Nephron (organoid): ENCODE results near the gene RCC1.

ENCODE experiments used
- H3K27ac Mint-ChIP-seq, 3 experiments: 2 replicates each; pipeline ENCODE4 v1.8.0; 2020; ENCODE audit warnings: mixed read lengths in 3 of 3, mild to moderate bottlenecking in 2 of 3, moderate library complexity in 1 of 3
- H3K27me3 Mint-ChIP-seq: 2 replicates; pipeline ENCODE4 v1.8.0; 2021; ENCODE audit warnings: low read depth, mild to moderate bottlenecking, moderate library complexity, mixed read lengths
- H3K36me3 Mint-ChIP-seq: 2 replicates; pipeline ENCODE4 v1.8.0; 2020; ENCODE audit warnings: low read depth, mixed read lengths
- H3K4me1 Mint-ChIP-seq: 2 replicates; pipeline ENCODE4 v1.8.0; 2020; ENCODE audit warnings: mixed read lengths
- H3K4me3 Mint-ChIP-seq, 3 experiments: 2 replicates each; pipeline ENCODE4 v1.8.0; 2020; ENCODE audit warnings: mild to moderate bottlenecking in 3 of 3, mixed read lengths in 3 of 3, moderate library complexity in 2 of 3
- H3K9me3 Mint-ChIP-seq: 2 replicates; pipeline ENCODE4 v1.8.0; 2020; ENCODE audit warnings: mixed read lengths
- CTCF ChIP-seq, 3 experiments: fragments of 200-600 bp; sonication (generic); IDR thresholded peaks; one replicate each; pipeline ENCODE4 v1.5.0; 2021; ENCODE audit warnings: antibody characterized with exemption in 3 of 3; ENCODE audit not compliant: unreplicated experiment in 3 of 3

The RCC1 gene

GRCh38 chr1:28505406-28506187, at the start of gene RCC1:
Gene RCC1 (plus strand): TSS chr1:28506043. CDS start chr1:28529867, 23,824 bp downstream.
- Mint-ChIP-seq H3K4me3 (peak within 1 kb of the TSS; percentile 98 to 100 (median 99)), H3K4me1 (peaks cover 37% of the 10 kb centered on the region), H3K9me3 (no peaks in the 10 kb centered on the region), H3K27ac (peak within 1 kb of the TSS; percentile 100), H3K36me3 (peaks cover 31% of the 10 kb centered on the region), H3K27me3 (peaks cover 6% of the 10 kb centered on the region)
- TF ChIP-seq CTCF (IDR thresholded peaks at IDR 0.05; ENCODE audit: unreplicated experiment in 3 of 3): no peak

- TF ChIP-seq CTCF (IDR thresholded peaks at IDR 0.05; ENCODE audit: unreplicated experiment in 3 of 3): no peak
- Mint-ChIP-seq H3K27ac (peak overlapping the region; percentile 58 to 92 (median 74)), H3K4me1 (peaks cover 11% of the 10 kb centered on the region), H3K9me3 (no peaks in the 10 kb centered on the region), H3K27me3 (no peaks in the 10 kb centered on the region), H3K4me3 (no peak overlapping the region), H3K36me3 (peaks cover 32% of the 10 kb centered on the region)
These were observed 49.8 kb upstream of the RCC1 start for GRCh38 chr1:28456078-28456477.

- H3K27ac Mint-ChIP-seq: no peak overlapping the region
- H3K4me3 Mint-ChIP-seq: no peak overlapping the region
- peaks cover 42% of the 10 kb centered on the region for H3K36me3 Mint-ChIP-seq
- TF ChIP-seq CTCF (IDR thresholded peaks at IDR 0.05; ENCODE audit: unreplicated experiment in 3 of 3): no peak
- no peaks in the 10 kb centered on the region for H3K27me3 Mint-ChIP-seq
- no peaks in the 10 kb centered on the region for H3K9me3 Mint-ChIP-seq
- H3K4me1 Mint-ChIP-seq: peaks cover 11% of the 10 kb centered on the region
These were observed 48.2 kb upstream of the RCC1 start for GRCh38 chr1:28457678-28458077.

- peaks cover 11% of the 10 kb centered on the region for H3K4me1 Mint-ChIP-seq
- H3K27me3 Mint-ChIP-seq: no peaks in the 10 kb centered on the region
- H3K4me3 Mint-ChIP-seq: no peak overlapping the region
These were observed 47.3 kb upstream of the RCC1 start for GRCh38 chr1:28458237-28459228.

GRCh38 chr1:28466226-28466778, 39.5 kb upstream of the RCC1 start:
- no peaks in the 10 kb centered on the region for H3K27me3 Mint-ChIP-seq
- H3K4me1 Mint-ChIP-seq: no peaks in the 10 kb centered on the region
- no peak overlapping the region for H3K27ac Mint-ChIP-seq
- no peak for TF ChIP-seq CTCF (IDR thresholded peaks at IDR 0.05; ENCODE audit: unreplicated experiment in 3 of 3)
- no peak overlapping the region for H3K4me3 Mint-ChIP-seq
- peaks cover 49% of the 10 kb centered on the region for H3K36me3 Mint-ChIP-seq
- no peaks in the 10 kb centered on the region for H3K9me3 Mint-ChIP-seq

More at GRCh38 chr1:28458237-28459228, 47.3 kb upstream of the RCC1 start:
- Mint-ChIP-seq H3K9me3 (no peaks in the 10 kb centered on the region), H3K27ac (peak overlapping the region in 2 of 3 experiments; percentile 50 to 71), H3K36me3 (peaks cover 41% of the 10 kb centered on the region)
- TF ChIP-seq CTCF (IDR thresholded peaks at IDR 0.05; ENCODE audit: unreplicated experiment in 3 of 3): no peak
